ENCODE measurements around the gene LRRC58.

The LRRC58 gene

GRCh38 chr3:120276767-120277166, 72.4 kb downstream of the LRRC58 start:
- DNase-seq (ENCODE audit: low read depth), result no peak

DNA sequence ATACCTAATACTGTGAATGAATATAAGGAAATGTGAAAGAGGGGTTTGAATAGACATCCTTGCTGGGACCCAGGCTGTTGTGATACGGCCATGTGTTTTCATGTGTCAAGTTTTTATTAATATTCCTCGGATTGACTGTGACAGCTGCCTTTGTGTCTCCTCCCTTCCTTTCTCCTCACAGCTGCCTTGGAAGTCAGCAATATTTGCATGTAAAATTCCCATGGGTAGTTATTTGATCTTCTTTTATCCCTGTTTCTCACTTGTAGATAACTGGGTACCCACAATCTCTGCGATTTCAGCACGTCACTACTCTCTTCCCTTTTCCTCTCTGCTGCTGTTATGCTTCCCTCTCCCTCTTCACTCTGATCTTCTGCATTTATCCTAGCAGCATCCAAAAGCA, 73.5 kb downstream of the LRRC58 start:
- no peak for DNase-seq (ENCODE audit: low read depth)

- no peak for DNase-seq (ENCODE audit: low read depth)
Observed at GRCh38 chr3:120274739-120275167, 74.4 kb downstream of the LRRC58 start.
